Activated B cell treated with CpG ODN at 0.5 μM for 24 hours (primary cell): ENCODE measurements around the gene DHX15. TPM values are rescaled to one million over a fixed set of nuclear protein-coding genes. Genes with fewer than 3 reads are reported as not detected.

ENCODE experiments used
- ATAC-seq: fragments of 200-7000 bp; cut with Tn5 transposase; one replicate; pipeline ENCODE4 v1.10.0; 2021; ENCODE audit warnings: low read depth, mild to moderate bottlenecking, moderate library complexity
- CTCF ChIA-PET: fragments of 350-600 bp; sonication (Branson Sonifier 250); formaldehyde crosslinking; loops from one replicate; lab custom pipeline; 2021; ENCODE audit warnings: antibody characterized with exemption; lab: Charles Lee
- POLR2A ChIA-PET: fragments of 350-600 bp; sonication (Branson Sonifier 250); formaldehyde crosslinking; loops from one replicate; lab custom pipeline; 2021; ENCODE audit warnings: antibody characterized with exemption; lab: Charles Lee
- DNase-seq: peaks from one replicate; pipeline ENCODE4 v3.0.0; 2022
- H3K27ac Mint-ChIP-seq: one replicate; pipeline ENCODE4 v1.8.0; 2020; ENCODE audit warnings: mixed read lengths
- H3K27me3 Mint-ChIP-seq: one replicate; pipeline ENCODE4 v1.8.0; 2021; ENCODE audit warnings: mixed read lengths
- H3K36me3 Mint-ChIP-seq: one replicate; pipeline ENCODE4 v1.8.0; 2021; ENCODE audit warnings: low read depth, mixed read lengths
- H3K4me1 Mint-ChIP-seq: one replicate; pipeline ENCODE4 v1.8.0; 2021; ENCODE audit warnings: mixed read lengths
- H3K4me3 Mint-ChIP-seq: one replicate; pipeline ENCODE4 v1.8.0; 2020; ENCODE audit warnings: mild to moderate bottlenecking, mixed read lengths
- H3K9me3 Mint-ChIP-seq: one replicate; pipeline ENCODE4 v1.8.0; 2020; ENCODE audit warnings: mixed read lengths
- CTCF ChIP-seq: fragments of 200-600 bp; IDR thresholded peaks from one replicate; pipeline ENCODE4 v1.8.0; 2022; ENCODE audit warnings: antibody characterized with exemption, mild to moderate bottlenecking
- intact Hi-C: fragments of 100-400 bp; cut with micrococcal nuclease; formaldehyde crosslinking; loops from one replicate; pipeline ENCODE4 v1.15.1; 2024
- total RNA-seq: library from RNA; stranded (reverse); gene quantifications from 2 replicates; pipeline ENCODE4 v1.2.3, GENCODE V29; 2022

DHX15 gene
- total RNA-seq, 1 donor from 2014 or later: 163 TPM

- no peak for DNase-seq
- Mint-ChIP-seq H3K9me3 (no peaks in the 10 kb centered on the region), H3K36me3 (peaks cover 63% of the 10 kb centered on the region), H3K27me3 (no peaks in the 10 kb centered on the region), H3K4me3 (no peak overlapping the region), H3K27ac (no peak overlapping the region), H3K4me1 (peaks cover 63% of the 10 kb centered on the region)
- no peak for ATAC-seq
- intact Hi-C loops: no loop called here
- CTCF ChIA-PET: no interaction called here
- POLR2A ChIA-PET: interaction anchor here (0.6 kb wide), 1 partner anchor 17 kb away, joined by 6 read pairs; no protein-coding TSS in a partner anchor
- no peak for TF ChIP-seq CTCF
These were observed 8.1 kb downstream of the DHX15 start for GRCh38 chr4:24576276-24576675.

- Mint-ChIP-seq H3K4me3 (no peak overlapping the region), H3K9me3 (no peaks in the 10 kb centered on the region), H3K27me3 (no peaks in the 10 kb centered on the region), H3K36me3 (peaks cover 72% of the 10 kb centered on the region), H3K27ac (no peak overlapping the region), H3K4me1 (peaks cover 73% of the 10 kb centered on the region)
- intact Hi-C loops: no loop called here
- CTCF ChIA-PET: interaction anchor here (0.6 kb wide), 1 partner anchor 34 kb away, joined by 6 read pairs; no protein-coding TSS in a partner anchor
- no peak for TF ChIP-seq CTCF
- ATAC-seq (no peak), DNase-seq (no peak)
- POLR2A ChIA-PET: interaction anchor here (0.6 kb wide), 1 partner anchor 15 kb away, joined by 5 read pairs; no protein-coding TSS in a partner anchor
These were observed 10.1 kb downstream of the DHX15 start for GRCh38 chr4:24574236-24574635.

- DNase-seq (no peak), ATAC-seq (no peak)
- Mint-ChIP-seq H3K27me3 (no peaks in the 10 kb centered on the region), H3K36me3 (peaks cover 76% of the 10 kb centered on the region), H3K27ac (no peak overlapping the region), H3K4me3 (no peak overlapping the region), H3K4me1 (peaks cover 71% of the 10 kb centered on the region), H3K9me3 (no peaks in the 10 kb centered on the region)
- ChIA-PET CTCF (interaction anchor here (0.6 to 0.8 kb wide), 2 partner anchors 22 to 35 kb away, joined by 3 to 6 read pairs; no protein-coding TSS in a partner anchor), POLR2A (interaction anchor here (0.6 to 2.0 kb wide), 2 partner anchors 11 to 15 kb away, joined by 5 to 7 read pairs; partner anchors contain the start of gene DHX15)
- intact Hi-C loops: loop anchor here (2.0 kb wide), 1 partner anchor 17 kb away; no protein-coding TSS in a partner anchor
- no peak for TF ChIP-seq CTCF
These were observed 10.8 kb downstream of the DHX15 start for GRCh38 chr4:24573582-24573981.

GRCh38 chr4:24570574-24571236 is 13.6 kb downstream of the DHX15 start:
- H3K27ac Mint-ChIP-seq: no peak overlapping the region
- no peaks in the 10 kb centered on the region for H3K27me3 Mint-ChIP-seq
- ATAC-seq (no peak), DNase-seq (no peak)
- POLR2A ChIA-PET: no interaction called here
- H3K4me1 Mint-ChIP-seq: peaks cover 51% of the 10 kb centered on the region
- CTCF ChIA-PET: no interaction called here
- intact Hi-C loops: no loop called here
- no peak for TF ChIP-seq CTCF
- no peaks in the 10 kb centered on the region for H3K9me3 Mint-ChIP-seq
- H3K4me3 Mint-ChIP-seq: no peak overlapping the region
- peaks cover 77% of the 10 kb centered on the region for H3K36me3 Mint-ChIP-seq

GRCh38 chr4:24570172-24570571 is 14.2 kb downstream of the DHX15 start:
- peaks cover 77% of the 10 kb centered on the region for H3K36me3 Mint-ChIP-seq
- intact Hi-C loops: no loop called here
- H3K4me3 Mint-ChIP-seq: no peak overlapping the region
- no peak for ATAC-seq
- ChIA-PET POLR2A (no interaction called here), CTCF (no interaction called here)
- no peaks in the 10 kb centered on the region for H3K27me3 Mint-ChIP-seq
- H3K4me1 Mint-ChIP-seq: peaks cover 55% of the 10 kb centered on the region
- DNase-seq: no peak
- H3K9me3 Mint-ChIP-seq: no peaks in the 10 kb centered on the region
- no peak overlapping the region for H3K27ac Mint-ChIP-seq
- TF ChIP-seq CTCF: no peak
